Mesendoderm (in vitro differentiated cells): Measurements from ENCODE around the gene SPATA2.
A peak's percentile ranks its signal among the peaks of the same experiment; 100 is the strongest.

Source experiments
- DNase-seq: peaks from one replicate; pipeline ENCODE4 v3.0.0; 2013
- H2AK5ac ChIP-seq: 2 replicates; pipeline ENCODE4 v1.6.1; 2013; ENCODE audit warnings: low read length, inconsistent platforms
- H2BK120ac ChIP-seq: 2 replicates; pipeline ENCODE4 v1.6.1; 2013; ENCODE audit warnings: low read depth, mild to moderate bottlenecking, low read length, moderate library complexity, mixed read lengths
- H2BK15ac ChIP-seq: replicated peaks from 2 replicates; pipeline ENCODE4 v1.6.1; 2013; ENCODE audit warnings: low read depth, mild to moderate bottlenecking, moderate library complexity
- H2BK5ac ChIP-seq: 2 replicates; pipeline ENCODE4 v1.6.1; 2013; ENCODE audit warnings: low read length, inconsistent platforms
- H3K18ac ChIP-seq: 2 replicates; pipeline ENCODE4 v1.6.1; 2013; ENCODE audit warnings: mild to moderate bottlenecking, low read length, mixed read lengths
- H3K23ac ChIP-seq: one replicate; pipeline ENCODE4 v1.6.1; 2013; ENCODE audit warnings: low read length
- H3K27ac ChIP-seq: 2 replicates; pipeline ENCODE4 v1.5.1; 2013; ENCODE audit warnings: low read depth, mild to moderate bottlenecking, inconsistent platforms, low read length, moderate library complexity
- H3K27me3 ChIP-seq: 2 replicates; pipeline ENCODE4 v1.6.1; 2013; ENCODE audit warnings: low read length, control low read depth, mild to moderate bottlenecking, inconsistent platforms; ENCODE audit not compliant: insufficient read depth, poor library complexity
- H3K36me3 ChIP-seq: 2 replicates; pipeline ENCODE4 v1.6.1; 2013; ENCODE audit warnings: low read length, inconsistent platforms; ENCODE audit not compliant: control insufficient read depth, insufficient read depth
- H3K4ac ChIP-seq: one replicate; pipeline ENCODE4 v1.6.1; 2013; ENCODE audit warnings: low read depth, mild to moderate bottlenecking, low read length, moderate library complexity
- H3K4me1 ChIP-seq: 2 replicates; pipeline ENCODE4 v1.6.1; 2013; ENCODE audit warnings: low read depth, low read length, inconsistent platforms; ENCODE audit not compliant: control insufficient read depth
- H3K4me2 ChIP-seq: 2 replicates; pipeline ENCODE4 v1.6.1; 2013; ENCODE audit warnings: low read length
- H3K4me3 ChIP-seq: 2 replicates; pipeline ENCODE4 v1.5.1; 2013; ENCODE audit warnings: mild to moderate bottlenecking, low read length
- H3K56ac ChIP-seq: one replicate; pipeline ENCODE4 v1.6.1; 2013; ENCODE audit warnings: low read length
- H3K79me1 ChIP-seq: 2 replicates; pipeline ENCODE4 v1.6.1; 2013; ENCODE audit warnings: low read length, inconsistent platforms
- H3K79me2 ChIP-seq: 2 replicates; pipeline ENCODE4 v1.6.1; 2013; ENCODE audit warnings: mild to moderate bottlenecking, low read length; ENCODE audit not compliant: control insufficient read depth, insufficient read depth
- H3K9ac ChIP-seq: 2 replicates; pipeline ENCODE4 v1.6.1; 2013; ENCODE audit warnings: low read length, inconsistent platforms
- H4K5ac ChIP-seq: one replicate; pipeline ENCODE4 v1.6.1; 2013; ENCODE audit warnings: low read length
- H4K8ac ChIP-seq: one replicate; pipeline ENCODE4 v1.6.1; 2013; ENCODE audit warnings: low read depth, mild to moderate bottlenecking, control low read depth, low read length, moderate library complexity
- WGBS: extraction: QIAGEN DNeasy Blood & Tissue Kit; methylation state at CpG from one replicate; pipeline ENCODE4 v1.1.7; 2013; ENCODE audit warnings: low lambda C conversion rate, missing lambda C conversion rate; ENCODE audit not compliant: insufficient coverage; ENCODE audit errors: extremely low coverage; 5-methylcytosine and 5-hydroxymethylcytosine counted together

SPATA2 gene

DNA sequence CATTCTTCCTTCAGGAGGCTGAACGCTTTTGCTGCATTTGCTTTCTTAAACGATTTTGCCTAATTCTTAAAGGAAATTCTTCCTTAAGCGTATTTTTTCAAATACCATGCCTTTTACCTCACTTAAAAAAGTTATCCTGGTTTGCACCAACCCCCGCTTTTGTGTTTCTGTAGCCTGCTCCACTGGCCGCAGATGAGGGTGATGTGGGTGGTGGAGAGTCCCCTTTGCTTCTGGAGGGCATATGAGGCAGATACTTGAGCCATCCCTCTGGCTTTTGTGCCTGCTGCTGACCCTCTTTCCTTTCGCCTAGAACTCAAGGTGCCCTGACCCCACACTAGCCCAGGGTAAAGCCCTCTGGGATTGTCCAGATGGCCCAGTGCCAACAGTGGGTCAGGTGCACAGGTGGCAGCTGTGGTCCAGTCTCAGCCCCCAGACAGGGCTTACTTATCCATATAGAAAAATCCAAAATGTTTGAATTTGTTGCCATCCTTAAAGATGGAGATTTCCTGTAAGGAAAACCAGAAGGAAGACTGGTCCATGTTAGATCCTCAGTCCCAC lies 43.9 kb downstream of the SPATA2 start:
- no peak overlapping the region for H4K8ac ChIP-seq
- DNase-seq: no peak
- WGBS: no CpG with 5 or more reads among the region's 6 CpGs

DNA sequence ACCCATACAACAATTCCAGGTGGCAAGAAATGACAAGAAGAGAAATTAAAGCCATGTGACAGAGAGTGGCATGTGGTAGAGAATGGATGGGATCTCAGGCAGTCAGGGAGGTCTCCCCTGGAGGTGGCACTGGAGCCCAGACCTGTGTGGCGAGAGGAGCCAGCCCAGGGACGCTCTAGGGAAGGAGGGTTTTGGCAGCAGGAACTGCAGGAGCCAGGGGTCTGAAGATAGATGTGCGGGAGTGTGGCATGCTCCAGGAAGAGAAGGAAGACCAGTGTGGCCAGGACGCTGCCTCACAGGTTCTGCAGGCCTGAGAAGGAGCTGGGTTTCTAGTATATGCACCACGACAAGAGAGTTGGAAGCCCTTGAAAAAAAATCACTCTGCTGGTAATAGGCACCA lies 45.1 kb downstream of the SPATA2 start:
- no peaks in the 10 kb centered on the region for H3K79me2 ChIP-seq
- H2BK120ac ChIP-seq: no peak overlapping the region
- no peak overlapping the region for H3K56ac ChIP-seq
- H2BK5ac ChIP-seq: no peak overlapping the region
- no peak overlapping the region for H2AK5ac ChIP-seq
- no peak overlapping the region for H3K27ac ChIP-seq
- no peak for DNase-seq
- H3K36me3 ChIP-seq: no peaks in the 10 kb centered on the region
- no peak overlapping the region for H3K18ac ChIP-seq
- H3K9ac ChIP-seq: no peak overlapping the region
- WGBS: no CpG with 5 or more reads among the region's 5 CpGs
- no peak overlapping the region for H3K4ac ChIP-seq
- H4K5ac ChIP-seq: no peak overlapping the region
- no peak overlapping the region for H3K4me3 ChIP-seq
- no peak overlapping the region for H3K23ac ChIP-seq
- H2BK15ac ChIP-seq: no peak overlapping the region
- no peak overlapping the region for H3K4me2 ChIP-seq
- no peaks in the 10 kb centered on the region for H3K79me1 ChIP-seq
- H3K27me3 ChIP-seq: no peaks in the 10 kb centered on the region
- peaks cover 2% of the 10 kb centered on the region for H3K4me1 ChIP-seq
- no peak overlapping the region for H4K8ac ChIP-seq

More for the DNA sequence above, 43.9 kb downstream of the SPATA2 start:
- Histone ChIP-seq H3K27me3 (no peaks in the 10 kb centered on the region), H2BK120ac (no peak overlapping the region), H3K27ac (no peak overlapping the region), H3K4me1 (peaks cover 2% of the 10 kb centered on the region), H3K56ac (no peak overlapping the region), H3K9ac (no peak overlapping the region), H2BK15ac (no peak overlapping the region), H3K18ac (no peak overlapping the region), H3K4me3 (no peak overlapping the region), H2BK5ac (no peak overlapping the region), H2AK5ac (no peak overlapping the region), H3K4me2 (no peak overlapping the region), H4K5ac (no peak overlapping the region), H3K4ac (no peak overlapping the region), H3K23ac (no peak overlapping the region), H3K36me3 (no peaks in the 10 kb centered on the region), H3K79me2 (no peaks in the 10 kb centered on the region), H3K79me1 (no peaks in the 10 kb centered on the region)

DNA sequence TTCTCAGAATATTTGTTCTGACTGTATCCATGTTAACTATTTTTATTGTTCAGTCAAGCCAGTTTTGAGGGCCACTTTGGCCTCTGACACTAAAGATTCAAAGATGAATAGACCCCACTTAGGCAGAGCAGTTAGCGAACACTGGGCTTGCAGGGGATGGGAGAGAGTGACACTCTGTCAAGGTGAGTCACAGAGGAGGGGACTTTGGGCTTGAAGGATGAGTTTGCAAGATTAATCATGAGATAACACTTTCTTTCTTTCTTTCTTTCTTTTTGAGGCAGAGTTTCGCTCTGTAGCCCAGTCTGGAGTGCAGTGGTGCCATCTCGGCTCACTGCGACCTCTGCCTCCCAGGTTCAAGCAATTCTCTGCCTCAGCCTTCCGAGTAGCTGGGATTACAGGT lies 46.4 kb downstream of the SPATA2 start:
- H3K9ac ChIP-seq: no peak overlapping the region
- H3K79me1 ChIP-seq: no peaks in the 10 kb centered on the region
- H2BK15ac ChIP-seq: no peak overlapping the region
- peaks cover 2% of the 10 kb centered on the region for H3K4me1 ChIP-seq
- H2BK5ac ChIP-seq: no peak overlapping the region
- no peak overlapping the region for H3K4me3 ChIP-seq
- H3K27me3 ChIP-seq: no peaks in the 10 kb centered on the region
- no peak overlapping the region for H3K56ac ChIP-seq
- H3K4me2 ChIP-seq: no peak overlapping the region
- H2AK5ac ChIP-seq: no peak overlapping the region
- H3K4ac ChIP-seq: no peak overlapping the region
- H3K18ac ChIP-seq: no peak overlapping the region
- no peak overlapping the region for H3K27ac ChIP-seq
- no peak overlapping the region for H4K8ac ChIP-seq
- no peak for DNase-seq
- H4K5ac ChIP-seq: no peak overlapping the region
- no peak overlapping the region for H3K23ac ChIP-seq
- no CpG with 5 or more reads among the region's 5 CpGs for WGBS
- H3K36me3 ChIP-seq: no peaks in the 10 kb centered on the region
- no peaks in the 10 kb centered on the region for H3K79me2 ChIP-seq
- no peak overlapping the region for H2BK120ac ChIP-seq

DNA sequence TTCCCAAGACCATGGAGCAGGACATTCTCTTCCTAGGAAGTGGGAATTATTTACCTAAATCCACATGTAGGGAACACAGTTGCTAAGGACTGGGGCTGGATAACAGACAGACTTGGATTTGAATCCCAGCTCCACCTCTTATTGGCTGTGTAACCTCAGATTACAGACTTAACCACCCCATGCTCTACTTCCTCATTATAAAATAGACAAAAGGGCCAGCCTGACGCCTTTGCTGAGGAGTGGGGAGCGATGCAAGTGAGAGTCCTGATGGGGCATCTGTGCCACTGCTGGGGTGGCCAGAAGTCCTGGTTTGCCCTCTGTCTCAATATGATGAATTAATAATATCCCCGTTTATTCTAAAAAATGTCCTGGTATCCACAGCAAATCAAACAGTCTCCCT lies 46.8 kb downstream of the SPATA2 start:
- Histone ChIP-seq H3K79me1 (no peaks in the 10 kb centered on the region), H2AK5ac (no peak overlapping the region), H3K27ac (no peak overlapping the region), H4K5ac (no peak overlapping the region), H3K56ac (peak overlapping the region; percentile 62), H3K4me3 (no peak overlapping the region), H3K23ac (no peak overlapping the region), H3K36me3 (no peaks in the 10 kb centered on the region), H3K79me2 (no peaks in the 10 kb centered on the region), H3K4me2 (no peak overlapping the region), H2BK120ac (no peak overlapping the region), H3K27me3 (no peaks in the 10 kb centered on the region), H2BK15ac (no peak overlapping the region), H2BK5ac (no peak overlapping the region), H3K9ac (no peak overlapping the region), H3K4me1 (peaks cover 2% of the 10 kb centered on the region), H3K4ac (no peak overlapping the region), H3K18ac (no peak overlapping the region), H4K8ac (no peak overlapping the region)
- DNase-seq: no peak
- no CpG with 5 or more reads among the region's 3 CpGs for WGBS

DNA sequence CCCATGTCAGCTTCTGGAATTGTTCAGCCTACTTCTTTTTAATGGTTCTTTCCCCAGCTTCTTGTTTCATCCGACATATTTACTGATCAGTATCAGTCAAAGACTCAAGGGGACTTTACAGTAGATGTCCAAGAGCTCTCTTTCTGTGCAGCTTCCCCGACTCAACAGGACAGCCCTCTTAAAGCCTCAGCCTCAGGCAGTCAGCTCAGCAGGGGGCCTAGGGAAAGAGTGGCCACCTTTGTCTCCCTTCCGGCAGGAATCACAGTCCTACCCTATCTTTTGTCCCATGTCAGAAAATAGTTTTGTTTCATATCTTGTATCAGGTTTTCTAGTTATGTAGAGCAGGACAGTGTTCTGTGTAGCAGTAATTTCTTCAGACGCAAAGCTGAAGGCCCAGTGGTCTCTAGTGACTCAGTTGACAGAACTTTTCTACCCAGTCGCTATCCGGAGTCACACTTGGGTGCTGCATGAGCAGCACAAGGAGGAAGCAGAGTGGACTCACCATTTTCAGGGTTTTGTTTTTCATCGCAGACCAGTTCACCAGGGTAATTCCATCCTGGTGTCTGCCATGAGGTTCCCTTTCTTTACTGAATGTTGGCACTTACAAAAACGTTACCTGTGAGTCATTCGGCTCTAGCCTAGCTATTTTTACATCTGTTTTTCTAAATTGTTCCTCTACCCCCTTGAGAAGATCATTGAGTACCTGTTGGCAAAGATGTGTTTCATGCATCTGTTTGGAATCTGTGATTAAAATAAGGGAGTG lies 47.7 kb downstream of the SPATA2 start:
- Histone ChIP-seq H2BK120ac (no peak overlapping the region), H3K9ac (no peak overlapping the region), H3K4me2 (no peak overlapping the region), H3K79me1 (no peaks in the 10 kb centered on the region), H3K36me3 (no peaks in the 10 kb centered on the region), H3K23ac (no peak overlapping the region), H3K56ac (no peak overlapping the region), H4K5ac (no peak overlapping the region), H3K4me1 (peaks cover 2% of the 10 kb centered on the region), H3K79me2 (no peaks in the 10 kb centered on the region), H2BK15ac (no peak overlapping the region), H3K4ac (no peak overlapping the region), H3K27ac (no peak overlapping the region), H2BK5ac (no peak overlapping the region), H2AK5ac (no peak overlapping the region), H4K8ac (no peak overlapping the region), H3K18ac (no peak overlapping the region), H3K4me3 (no peak overlapping the region), H3K27me3 (no peaks in the 10 kb centered on the region)
- WGBS: no CpG with 5 or more reads among the region's 9 CpGs
- DNase-seq: peak; percentile 63

DNA sequence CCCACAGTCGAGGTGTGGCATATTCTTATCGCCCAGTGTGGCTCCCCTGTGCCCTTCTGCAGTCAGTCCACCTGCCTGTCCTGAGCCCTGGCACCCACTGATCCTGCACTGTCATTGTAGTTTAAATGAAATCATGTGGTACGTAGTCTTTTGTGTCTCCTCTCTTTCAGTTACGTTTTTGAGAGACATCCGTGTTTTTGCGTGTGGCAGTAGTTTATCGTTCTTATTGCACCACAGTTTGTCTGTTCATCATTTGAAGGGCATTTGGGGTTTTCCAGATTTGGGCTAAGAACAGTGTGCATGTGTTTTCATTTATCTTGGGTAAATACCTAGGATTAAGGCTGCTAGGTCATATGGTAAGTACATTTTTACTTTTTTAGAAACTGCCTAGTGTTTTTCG lies 49.3 kb downstream of the SPATA2 start:
- no peak overlapping the region for H3K9ac ChIP-seq
- H3K79me1 ChIP-seq: no peaks in the 10 kb centered on the region
- H3K36me3 ChIP-seq: no peaks in the 10 kb centered on the region
- H4K8ac ChIP-seq: no peak overlapping the region
- no peak overlapping the region for H3K4me2 ChIP-seq
- H3K4ac ChIP-seq: no peak overlapping the region
- H2AK5ac ChIP-seq: no peak overlapping the region
- no peak overlapping the region for H3K4me3 ChIP-seq
- no peak for DNase-seq
- H3K27me3 ChIP-seq: no peaks in the 10 kb centered on the region
- no peaks in the 10 kb centered on the region for H3K79me2 ChIP-seq
- no peak overlapping the region for H2BK120ac ChIP-seq
- no peak overlapping the region for H2BK15ac ChIP-seq
- no CpG with 5 or more reads among the region's 8 CpGs for WGBS
- H3K4me1 ChIP-seq: peaks cover 2% of the 10 kb centered on the region
- H3K56ac ChIP-seq: no peak overlapping the region
- H3K27ac ChIP-seq: no peak overlapping the region
- no peak overlapping the region for H2BK5ac ChIP-seq
- H3K18ac ChIP-seq: no peak overlapping the region
- no peak overlapping the region for H3K23ac ChIP-seq
- no peak overlapping the region for H4K5ac ChIP-seq
